SK-N-SH (cell line): ENCODE results near the gene RNLS. TPM values are rescaled to one million over a fixed set of nuclear protein-coding genes. Genes with fewer than 3 reads are reported as not detected.

ENCODE experiments used
- CTCF ChIA-PET: fragments of 300-600, 350-600 bp; formaldehyde crosslinking; extraction: SDS; loops from one replicate; lab custom pipeline; 2021; lab: Yijun Ruan, JAX
- POLR2A ChIA-PET: fragments of 350-600 bp; sonication (Branson Sonifier 250); formaldehyde crosslinking; extraction: SDS; loops from one replicate; lab custom pipeline; 2020; ENCODE audit warnings: antibody characterized with exemption, inconsistent platforms; lab: Yijun Ruan, JAX
- DNase-seq: peaks from one replicate; pipeline ENCODE4 v3.0.0; 2012
- H2AFZ ChIP-seq: fragments of 200-600 bp; sonication (generic); 2 replicates; pipeline ENCODE4 v1.8.1; 2016; ENCODE audit warnings: antibody characterized with exemption, mild to moderate bottlenecking, low read depth
- H3F3A ChIP-seq: fragments of 200-600 bp; sonication (generic); replicated peaks from 2 replicates; pipeline ENCODE3; 2016; ENCODE audit warnings: antibody characterized with exemption, mild to moderate bottlenecking; ENCODE audit not compliant: insufficient read depth
- H3K27ac ChIP-seq, 2 experiments: fragments of 200-500 bp in 1 of 2; fragments of 200-600 bp in 1 of 2; sonication (Bioruptor generic) in 1 of 2; sonication (generic), shearing (Covaris generic) in 1 of 2; 2 replicates each; pipeline versions ENCODE4 v1.5.1 to v1.6.1; 2014 to 2016; ENCODE audit warnings: low read depth in 2 of 2, inconsistent platforms in 1 of 2, low read length in 1 of 2, mild to moderate bottlenecking in 1 of 2, mixed read lengths in 1 of 2
- H3K27me3 ChIP-seq: fragments of 200-600 bp; sonication (generic), shearing (Covaris generic); 2 replicates; pipeline ENCODE4 v1.6.1; 2016; ENCODE audit warnings: mixed run types; ENCODE audit not compliant: insufficient read depth
- H3K36me3 ChIP-seq, 2 experiments: fragments of 200-500 bp in 1 of 2; fragments of 200-600 bp in 1 of 2; sonication (Bioruptor generic) in 1 of 2; sonication (generic) in 1 of 2; replicated peaks in 1 of 2; 2 replicates each; pipeline versions ENCODE3 to v1.5.1; 2014 to 2016; ENCODE audit warnings: low read length in 1 of 2, mild to moderate bottlenecking in 1 of 2; ENCODE audit not compliant: insufficient read depth in 2 of 2, control insufficient read depth in 1 of 2
- H3K4me1 ChIP-seq, 2 experiments: fragments of 200-500 bp in 1 of 2; fragments of 200-600 bp in 1 of 2; sonication (Bioruptor generic) in 1 of 2; sonication (generic), shearing (Covaris generic) in 1 of 2; 2 replicates each; pipeline versions ENCODE4 v1.5.1 to v1.6.1; 2014 to 2016; ENCODE audit warnings: low read depth in 1 of 2, low read length in 1 of 2, mixed run types in 1 of 2; ENCODE audit not compliant: insufficient read depth in 2 of 2, control insufficient read depth in 1 of 2
- H3K4me2 ChIP-seq: fragments of 200-600 bp; sonication (generic), shearing (Covaris generic); 2 replicates; pipeline ENCODE4 v1.6.1; 2017; ENCODE audit warnings: mixed run types
- H3K4me3 ChIP-seq, 2 experiments: fragments of 200-500 bp in 1 of 2; fragments of 200-600 bp in 1 of 2; sonication (Bioruptor generic) in 1 of 2; sonication (generic), shearing (Covaris generic) in 1 of 2; 2 replicates each; pipeline versions ENCODE4 v1.5.1 to v1.8.1; 2014 to 2016; ENCODE audit warnings: low read depth in 2 of 2, inconsistent platforms in 1 of 2, low read length in 1 of 2, mild to moderate bottlenecking in 1 of 2, mixed read lengths in 1 of 2, moderate library complexity in 1 of 2
- H3K79me2 ChIP-seq: fragments of 200-600 bp; sonication (generic); 2 replicates; pipeline ENCODE4 v1.8.1; 2017; ENCODE audit warnings: mild to moderate bottlenecking; ENCODE audit not compliant: insufficient read depth
- H3K9ac ChIP-seq: fragments of 200-600 bp; sonication (generic); 2 replicates; pipeline ENCODE4 v1.6.1; 2017; ENCODE audit warnings: mixed run types
- H3K9me2 ChIP-seq: fragments of 200-600 bp; sonication (generic); 2 replicates; pipeline ENCODE4 v1.6.1; 2017; ENCODE audit warnings: mixed run types
- H3K9me3 ChIP-seq: fragments of 200-600 bp; sonication (generic); 2 replicates; pipeline ENCODE4 v1.6.1; 2017; ENCODE audit warnings: mixed run types, mild to moderate bottlenecking, moderate library complexity
- H4K20me1 ChIP-seq: fragments of 200-600 bp; sonication (generic); 2 replicates; pipeline ENCODE4 v1.6.1; 2017; ENCODE audit warnings: mild to moderate bottlenecking, mixed run types; ENCODE audit not compliant: insufficient read depth
- FOSL2 ChIP-seq: IDR thresholded peaks from 2 replicates; pipeline ENCODE4 v1.4.0; 2012; ENCODE audit warnings: low read depth, mild to moderate bottlenecking, moderate library complexity, borderline replicate concordance
- FOXJ3 ChIP-seq: sonication (generic); formaldehyde crosslinking; IDR thresholded peaks from 2 replicates; pipeline ENCODE4 v1.5.1; 2020; ENCODE audit warnings: mild to moderate bottlenecking, missing genetic modification reagents
- GABPA ChIP-seq: IDR thresholded peaks from 2 replicates; pipeline ENCODE4 v1.4.0; 2012; ENCODE audit warnings: low read depth, mild to moderate bottlenecking
- GATA2 ChIP-seq: sonication (generic); formaldehyde crosslinking; IDR thresholded peaks from 2 replicates; pipeline ENCODE4 v1.5.0; 2020; ENCODE audit warnings: mild to moderate bottlenecking, missing genetic modification reagents
- JUND ChIP-seq: IDR thresholded peaks from 2 replicates; pipeline ENCODE4 v1.4.0; 2012
- MEF2A ChIP-seq: IDR thresholded peaks from 2 replicates; pipeline ENCODE4 v1.4.0; 2012; ENCODE audit warnings: low read depth, borderline replicate concordance
- RCOR1 ChIP-seq: fragments of 150-350 bp; IDR thresholded peaks from 2 replicates; pipeline ENCODE4 v1.6.1; 2017; ENCODE audit warnings: antibody characterized with exemption, low read length
- RFX5 ChIP-seq: IDR thresholded peaks from 2 replicates; pipeline ENCODE4 v1.6.1; 2012; ENCODE audit warnings: mild to moderate bottlenecking, improper control_type of control experiment, low read length
- RXRA ChIP-seq: IDR thresholded peaks from 2 replicates; pipeline ENCODE4 v1.4.0; 2012; ENCODE audit warnings: low read depth, mild to moderate bottlenecking, borderline replicate concordance
- TCF12 ChIP-seq: IDR thresholded peaks from 2 replicates; pipeline ENCODE4 v1.4.0; 2012
- WGBS: methylation state at CpG from one replicate; pipeline ENCODE4 v1.1.6; 2017; ENCODE audit warnings: low lambda C conversion rate; 5-methylcytosine and 5-hydroxymethylcytosine counted together
- polyA plus RNA-seq, 3 experiments: library from polyadenylated mRNA; depleted of rRNA; stranded (reverse); fragments of >200 nt; gene quantifications; 2 replicates each; pipeline ENCODE4 v1.2.3, GENCODE V29; 2012
- TF ChIP-seq, protein P1 (sequence below): IDR thresholded peaks from 2 replicates; pipeline ENCODE4 v1.4.0; 2012; ENCODE audit warnings: low read depth
- TF ChIP-seq, protein P2 (sequence below): fragments of 150-350 bp; IDR thresholded peaks from 2 replicates; pipeline ENCODE4 v1.6.1; 2016; ENCODE audit warnings: mild to moderate bottlenecking, low read depth, low read length
- TF ChIP-seq, protein P3 (sequence below): IDR thresholded peaks from 2 replicates; pipeline ENCODE4; 2012
- TF ChIP-seq, protein P4 (sequence below): fragments of 150-350 bp; IDR thresholded peaks from 2 replicates; pipeline ENCODE4 v1.6.1; 2017; ENCODE audit warnings: antibody characterized with exemption, low read length, low read depth, borderline replicate concordance

RNLS gene
- polyA plus RNA-seq, 1 of the 3 experiments (the other 2 are of a cell fraction): not detected

DNA sequence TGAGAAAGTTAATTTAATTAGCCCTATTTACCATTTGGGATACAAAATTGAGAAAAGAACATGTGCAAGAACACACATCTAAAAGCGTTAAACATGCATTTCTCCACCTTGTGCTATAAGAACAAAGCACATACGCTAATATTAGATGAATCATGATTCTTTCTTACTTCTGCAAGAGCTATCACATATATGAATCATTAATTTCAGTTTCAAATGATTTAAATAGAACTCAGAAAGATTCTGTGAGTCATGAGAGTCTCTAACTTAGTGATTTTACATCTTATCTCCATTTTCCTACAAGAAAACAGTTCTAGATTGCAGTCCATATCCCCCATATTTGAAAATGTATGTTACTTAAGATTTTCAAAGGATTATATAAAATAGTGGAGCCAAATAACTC, 173.9 kb downstream of the RNLS start:
- Histone ChIP-seq H3K36me3 (no peaks in the 10 kb centered on the region), H3K79me2 (no peaks in the 10 kb centered on the region), H3K27me3 (no peaks in the 10 kb centered on the region), H3K27ac (peak overlapping the region in 1 of 2 experiments; percentile 54; a peak in 2 of 4 replicates), H3K4me2 (peak overlapping the region; percentile 38; the same call in 1 of the 2 replicates), H2AFZ (peak overlapping the region; percentile 51), H3K9me2 (no peaks in the 10 kb centered on the region), H3K9me3 (no peaks in the 10 kb centered on the region), H4K20me1 (no peaks in the 10 kb centered on the region), H3F3A (peaks cover 16% of the 10 kb centered on the region), H3K9ac (no peak overlapping the region), H3K4me1 (peaks cover 0 to 10% of the 10 kb centered on the region in 2 experiments; a peak in 1 of 4 replicates), H3K4me3 (no peak overlapping the region)
- ChIA-PET POLR2A (no interaction called here), CTCF (interaction anchor here (1.2 kb wide), 1 partner anchor 19 kb away, joined by 7 read pairs; no protein-coding TSS in a partner anchor)
- WGBS: 50% methylated on average over 2 of the region's 2 CpGs
- no peak for DNase-seq
- TF ChIP-seq, protein P1, sequence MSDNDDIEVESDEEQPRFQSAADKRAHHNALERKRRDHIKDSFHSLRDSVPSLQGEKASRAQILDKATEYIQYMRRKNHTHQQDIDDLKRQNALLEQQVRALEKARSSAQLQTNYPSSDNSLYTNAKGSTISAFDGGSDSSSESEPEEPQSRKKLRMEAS: no peak
- peak; percentile 62 for TF ChIP-seq FOSL2

GRCh38 chr10:88408096-88408495, 175.0 kb downstream of the RNLS start:
- H3K27me3 ChIP-seq: no peaks in the 10 kb centered on the region
- 92% methylated on average over 2 of the region's 2 CpGs for WGBS
- H4K20me1 ChIP-seq: no peaks in the 10 kb centered on the region
- no peak overlapping the region for H3K9ac ChIP-seq
- no peak overlapping the region for H2AFZ ChIP-seq
- H3F3A ChIP-seq: peaks cover 16% of the 10 kb centered on the region
- no peak for DNase-seq
- no peak overlapping the region for H3K4me3 ChIP-seq
- ChIA-PET CTCF (no interaction called here), POLR2A (no interaction called here)
- peaks cover 0 to 10% of the 10 kb centered on the region in 2 experiments; a peak in 1 of 4 replicates for H3K4me1 ChIP-seq
- no peak overlapping the region for H3K27ac ChIP-seq
- TF ChIP-seq TCF12 (no peak), FOXJ3 (CRISPR knock-in tag) (no peak), RFX5 (no peak), RCOR1 (no peak), GABPA (no peak), GATA2 (CRISPR knock-in tag) (no peak), JUND (no peak), MEF2A (no peak), RXRA (no peak)
- TF ChIP-seq, protein P2, sequence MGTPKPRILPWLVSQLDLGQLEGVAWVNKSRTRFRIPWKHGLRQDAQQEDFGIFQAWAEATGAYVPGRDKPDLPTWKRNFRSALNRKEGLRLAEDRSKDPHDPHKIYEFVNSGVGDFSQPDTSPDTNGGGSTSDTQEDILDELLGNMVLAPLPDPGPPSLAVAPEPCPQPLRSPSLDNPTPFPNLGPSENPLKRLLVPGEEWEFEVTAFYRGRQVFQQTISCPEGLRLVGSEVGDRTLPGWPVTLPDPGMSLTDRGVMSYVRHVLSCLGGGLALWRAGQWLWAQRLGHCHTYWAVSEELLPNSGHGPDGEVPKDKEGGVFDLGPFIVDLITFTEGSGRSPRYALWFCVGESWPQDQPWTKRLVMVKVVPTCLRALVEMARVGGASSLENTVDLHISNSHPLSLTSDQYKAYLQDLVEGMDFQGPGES: no peak
- TF ChIP-seq, protein P3, sequence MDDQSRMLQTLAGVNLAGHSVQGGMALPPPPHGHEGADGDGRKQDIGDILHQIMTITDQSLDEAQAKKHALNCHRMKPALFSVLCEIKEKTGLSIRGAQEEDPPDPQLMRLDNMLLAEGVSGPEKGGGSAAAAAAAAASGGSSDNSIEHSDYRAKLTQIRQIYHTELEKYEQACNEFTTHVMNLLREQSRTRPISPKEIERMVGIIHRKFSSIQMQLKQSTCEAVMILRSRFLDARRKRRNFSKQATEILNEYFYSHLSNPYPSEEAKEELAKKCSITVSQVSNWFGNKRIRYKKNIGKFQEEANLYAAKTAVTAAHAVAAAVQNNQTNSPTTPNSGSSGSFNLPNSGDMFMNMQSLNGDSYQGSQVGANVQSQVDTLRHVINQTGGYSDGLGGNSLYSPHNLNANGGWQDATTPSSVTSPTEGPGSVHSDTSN: no peak
- TF ChIP-seq, protein P4, sequence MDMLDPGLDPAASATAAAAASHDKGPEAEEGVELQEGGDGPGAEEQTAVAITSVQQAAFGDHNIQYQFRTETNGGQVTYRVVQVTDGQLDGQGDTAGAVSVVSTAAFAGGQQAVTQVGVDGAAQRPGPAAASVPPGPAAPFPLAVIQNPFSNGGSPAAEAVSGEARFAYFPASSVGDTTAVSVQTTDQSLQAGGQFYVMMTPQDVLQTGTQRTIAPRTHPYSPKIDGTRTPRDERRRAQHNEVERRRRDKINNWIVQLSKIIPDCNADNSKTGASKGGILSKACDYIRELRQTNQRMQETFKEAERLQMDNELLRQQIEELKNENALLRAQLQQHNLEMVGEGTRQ: no peak
- no peaks in the 10 kb centered on the region for H3K9me2 ChIP-seq
- no peaks in the 10 kb centered on the region for H3K79me2 ChIP-seq
- no peaks in the 10 kb centered on the region for H3K36me3 ChIP-seq
- no peaks in the 10 kb centered on the region for H3K9me3 ChIP-seq
- no peak overlapping the region for H3K4me2 ChIP-seq
